GM10248 (cell line): Measurements from ENCODE around the gene WBP2.
A peak's percentile ranks its signal among the peaks of the same experiment; 100 is the strongest.

ENCODE experiments used
- CTCF ChIA-PET: fragments of 300-600 bp; sonication (Branson Sonifier 250); formaldehyde crosslinking; extraction: SDS; loops from one replicate; lab custom pipeline; 2021; ENCODE audit warnings: antibody characterized with exemption; lab: Yijun Ruan, JAX
- POLR2A ChIA-PET: fragments of 350-650 bp; sonication (Branson Sonifier 250); formaldehyde crosslinking; extraction: SDS; loops from one replicate; lab custom pipeline; 2020; ENCODE audit warnings: antibody characterized with exemption; lab: Yijun Ruan, JAX
- DNase-seq: peaks from one replicate; pipeline ENCODE4 v3.0.0; 2012; ENCODE audit errors: extremely low spot score
- TF ChIP-seq, protein P1 (sequence below): IDR thresholded peaks from 2 replicates; pipeline ENCODE4 v1.5.1; 2012; ENCODE audit warnings: mild to moderate bottlenecking, low read depth; ENCODE audit errors: extremely low read depth, missing control alignments, control extremely low read depth

The WBP2 gene

GRCh38 chr17:75822800-75823166 lies 32.4 kb downstream of the WBP2 start:
- POLR2A ChIA-PET = no interaction called here

GRCh38 chr17:75822119-75822799 lies 32.9 kb downstream of the WBP2 start:
- TF ChIP-seq, protein P1, sequence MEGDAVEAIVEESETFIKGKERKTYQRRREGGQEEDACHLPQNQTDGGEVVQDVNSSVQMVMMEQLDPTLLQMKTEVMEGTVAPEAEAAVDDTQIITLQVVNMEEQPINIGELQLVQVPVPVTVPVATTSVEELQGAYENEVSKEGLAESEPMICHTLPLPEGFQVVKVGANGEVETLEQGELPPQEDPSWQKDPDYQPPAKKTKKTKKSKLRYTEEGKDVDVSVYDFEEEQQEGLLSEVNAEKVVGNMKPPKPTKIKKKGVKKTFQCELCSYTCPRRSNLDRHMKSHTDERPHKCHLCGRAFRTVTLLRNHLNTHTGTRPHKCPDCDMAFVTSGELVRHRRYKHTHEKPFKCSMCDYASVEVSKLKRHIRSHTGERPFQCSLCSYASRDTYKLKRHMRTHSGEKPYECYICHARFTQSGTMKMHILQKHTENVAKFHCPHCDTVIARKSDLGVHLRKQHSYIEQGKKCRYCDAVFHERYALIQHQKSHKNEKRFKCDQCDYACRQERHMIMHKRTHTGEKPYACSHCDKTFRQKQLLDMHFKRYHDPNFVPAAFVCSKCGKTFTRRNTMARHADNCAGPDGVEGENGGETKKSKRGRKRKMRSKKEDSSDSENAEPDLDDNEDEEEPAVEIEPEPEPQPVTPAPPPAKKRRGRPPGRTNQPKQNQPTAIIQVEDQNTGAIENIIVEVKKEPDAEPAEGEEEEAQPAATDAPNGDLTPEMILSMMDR = no peak
- ChIA-PET CTCF (interaction anchor here (1.2 to 11.5 kb wide), 5 partner anchors 15 to 189 kb away, joined by 3 to 135 read pairs (median 4); partner anchors contain the start of genes GALK1, SMIM5 and UNC13D), POLR2A (no interaction called here)
- DNase-seq = no peak

More at GRCh38 chr17:75822800-75823166, 32.4 kb downstream of the WBP2 start:
- CTCF ChIA-PET = interaction anchor here (1.2 to 11.5 kb wide), 6 partner anchors 8 to 190 kb away, joined by 3 to 135 read pairs (median 4); partner anchors contain the start of genes GALK1, SMIM5 and UNC13D
- no peak for DNase-seq
- TF ChIP-seq, protein P1 = no peak

DNA sequence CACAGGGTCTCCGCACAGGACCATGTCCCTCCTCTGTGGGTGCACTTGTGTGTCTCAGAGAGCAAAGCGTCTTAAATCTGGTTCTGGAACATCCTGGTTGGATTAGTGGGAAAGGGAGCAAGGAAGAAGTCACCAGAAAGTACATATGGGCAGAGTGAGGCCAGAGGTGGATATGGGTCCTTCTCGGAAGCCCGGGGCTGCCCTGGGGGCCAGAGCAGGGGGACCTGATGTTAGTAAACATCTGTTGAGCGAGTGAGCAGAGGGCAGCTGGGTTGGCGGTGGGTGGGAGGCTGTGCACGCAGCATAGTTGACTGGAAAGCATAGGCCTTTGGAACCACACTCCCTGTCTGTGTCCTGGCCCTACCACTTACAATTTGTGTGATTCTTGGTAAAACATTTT lies 33.6 kb downstream of the WBP2 start:
- CTCF ChIA-PET = interaction anchor here (1.4 to 2.7 kb wide), 2 partner anchors 8 to 15 kb away, joined by 6 to 15 read pairs; no protein-coding TSS in a partner anchor
- no peak for DNase-seq

GRCh38 chr17:75820094-75821080 lies 34.7 kb downstream of the WBP2 start:
- ChIA-PET POLR2A (interaction anchor here (0.8 kb wide), 1 partner anchor 40 kb away, joined by 5 read pairs; no protein-coding TSS in a partner anchor), CTCF (interaction anchor here (1.4 kb wide), 1 partner anchor 9 kb away, joined by 6 read pairs; no protein-coding TSS in a partner anchor)
- no peak for DNase-seq
- TF ChIP-seq, protein P1 = no peak

More for the DNA sequence above, 33.6 kb downstream of the WBP2 start:
- POLR2A ChIA-PET = interaction anchor here (0.5 kb wide), 1 partner anchor 17 kb away, joined by 4 read pairs; no protein-coding TSS in a partner anchor
- TF ChIP-seq, protein P1 = no peak

DNA sequence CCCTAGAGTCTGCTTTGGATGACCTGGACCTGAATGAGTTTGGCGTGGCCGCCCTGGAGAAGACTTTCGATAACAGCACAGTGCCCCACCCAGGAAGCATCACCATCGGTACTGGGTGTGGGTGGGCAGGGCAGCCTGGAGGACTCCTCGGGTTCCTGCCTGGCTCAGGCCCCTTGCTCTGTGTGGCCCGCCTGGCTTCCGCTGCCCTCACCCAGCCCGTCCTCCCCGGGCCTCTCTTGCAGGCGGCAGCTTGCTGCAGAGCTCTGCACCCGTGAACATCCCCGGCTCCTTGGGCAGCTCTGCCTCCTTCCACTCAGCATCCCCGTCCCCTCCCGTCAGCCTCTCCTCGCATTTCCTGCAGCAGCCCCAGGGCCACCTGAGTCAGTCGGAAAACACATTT lies 35.5 kb downstream of the WBP2 start:
- ChIA-PET POLR2A (no interaction called here), CTCF (interaction anchor here (8.1 kb wide), 1 partner anchor 8 kb away, joined by 56 read pairs; no protein-coding TSS in a partner anchor)
- DNase-seq = no peak
- TF ChIP-seq, protein P1 = no peak

DNA sequence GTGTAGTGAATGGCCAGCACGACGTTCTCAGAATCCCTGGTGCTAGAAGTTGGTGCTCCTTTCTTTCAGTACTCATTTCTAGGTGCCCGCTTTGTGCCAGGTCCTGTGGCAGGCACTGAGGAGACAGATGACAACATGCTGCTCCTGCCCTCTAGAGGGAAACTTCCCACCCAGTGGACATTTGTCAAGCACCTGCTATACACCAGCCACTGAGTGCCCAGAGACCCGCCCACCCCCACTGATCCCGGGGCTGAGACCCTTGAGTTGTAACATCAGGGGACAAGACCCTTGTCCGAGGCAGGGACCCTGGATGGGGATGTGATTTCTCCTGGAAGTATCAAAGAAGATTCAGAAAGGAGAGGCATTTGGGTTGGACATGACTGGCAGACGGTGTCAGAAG lies 36.0 kb downstream of the WBP2 start:
- POLR2A ChIA-PET = interaction anchor here (1.0 kb wide), 1 partner anchor 46 kb away, joined by 7 read pairs; no protein-coding TSS in a partner anchor
- CTCF ChIA-PET = interaction anchor here (2.6 to 8.1 kb wide), 2 partner anchors 9 to 54 kb away, joined by 10 to 56 read pairs; partner anchors contain the start of gene GALK1
- DNase-seq = no peak
- TF ChIP-seq, protein P1 = peak; percentile 4
